HEK293 (cell line): ENCODE measurements around the gene PPP1R9B.

Experiments used
- CTCF ChIA-PET: fragments of 350-600 bp; formaldehyde crosslinking; extraction: SDS; loops from one replicate; lab custom pipeline; 2021; ENCODE audit warnings: antibody characterized with exemption; lab: Yijun Ruan, JAX
- POLR2A ChIA-PET: fragments of 300-600 bp; formaldehyde crosslinking; extraction: SDS; loops from one replicate; lab custom pipeline; 2020; ENCODE audit warnings: antibody characterized with exemption, inconsistent platforms; lab: Yijun Ruan, JAX
- H3K27ac ChIP-seq: fragments of 200-500 bp; sonication (Bioruptor generic); 2 replicates; pipeline ENCODE4 v1.5.1; 2014; ENCODE audit warnings: low read depth, low read length, control low read depth, inconsistent platforms; ENCODE audit errors: extremely low read depth
- H3K36me3 ChIP-seq, 2 experiments: fragments of 200-500 bp in 1 of 2; sonication (Bioruptor generic) in 1 of 2; 1 replicate in 1 of 2; 2 replicates in 1 of 2; pipeline ENCODE4 v1.5.1; 2014 to 2017; ENCODE audit warnings: inconsistent platforms in 2 of 2, low read length in 2 of 2; ENCODE audit not compliant: control insufficient read depth in 2 of 2, insufficient read depth in 1 of 2
- H3K4me1 ChIP-seq: fragments of 200-500 bp; sonication (Bioruptor generic); 2 replicates; pipeline ENCODE4 v1.5.1; 2014; ENCODE audit warnings: mild to moderate bottlenecking, low read length, inconsistent platforms; ENCODE audit not compliant: control insufficient read depth, insufficient read depth
- H3K4me3 ChIP-seq: 2 replicates; pipeline ENCODE4 v1.5.1; 2011; ENCODE audit warnings: low read depth, mild to moderate bottlenecking, control low read depth, low read length, moderate library complexity
- H3K9me3 ChIP-seq: fragments of 200-500 bp; sonication (Bioruptor generic); 2 replicates; pipeline ENCODE4 v1.5.1; 2014; ENCODE audit warnings: low read depth, low read length, inconsistent platforms; ENCODE audit not compliant: control insufficient read depth, insufficient read depth
- GLIS2 ChIP-seq: fragments of 450-650 bp; formaldehyde crosslinking; IDR thresholded peaks from 2 replicates; pipeline ENCODE4 v1.5.1; 2016; ENCODE audit warnings: missing biosample characterization, missing genetic modification characterization
- HOXD13 ChIP-seq: sonication (generic); formaldehyde crosslinking; IDR thresholded peaks from 2 replicates; pipeline ENCODE4 v1.8.0; 2022; ENCODE audit warnings: missing genetic modification reagents, borderline replicate concordance
- IKZF3 ChIP-seq: fragments of 450-650 bp; IDR thresholded peaks from 2 replicates; pipeline ENCODE4 v1.5.0; 2018; ENCODE audit warnings: missing biosample characterization, mild to moderate bottlenecking, missing genetic modification characterization, moderate library complexity
- MZF1 ChIP-seq: fragments of 450-650 bp; formaldehyde crosslinking; IDR thresholded peaks from 2 replicates; pipeline ENCODE4 v1.5.1; 2017; ENCODE audit warnings: missing biosample characterization, missing genetic modification characterization, borderline replicate concordance
- OVOL3 ChIP-seq: fragments of 450-650 bp; formaldehyde crosslinking; IDR thresholded peaks from 2 replicates; pipeline ENCODE4 v1.5.1; 2016; ENCODE audit warnings: missing biosample characterization, missing genetic modification characterization
- PRDM1 ChIP-seq: fragments of 450-650 bp; formaldehyde crosslinking; IDR thresholded peaks from 2 replicates; pipeline ENCODE4; 2016; ENCODE audit warnings: missing biosample characterization, missing genetic modification characterization
- ZBTB20 ChIP-seq: fragments of 450-650 bp; formaldehyde crosslinking; IDR thresholded peaks from 2 replicates; pipeline ENCODE4 v1.5.1; 2016; ENCODE audit warnings: missing biosample characterization, missing genetic modification characterization
- ZEB2 ChIP-seq: fragments of 450-650 bp; formaldehyde crosslinking; IDR thresholded peaks from 2 replicates; pipeline ENCODE4 v1.5.1; 2016; ENCODE audit warnings: missing biosample characterization, missing genetic modification characterization
- ZNF146 ChIP-seq: fragments of 450-650 bp; formaldehyde crosslinking; IDR thresholded peaks from 2 replicates; pipeline ENCODE4 v1.5.1; 2016; ENCODE audit warnings: missing biosample characterization, missing genetic modification characterization
- ZNF202 ChIP-seq: fragments of 450-650 bp; formaldehyde crosslinking; IDR thresholded peaks from 2 replicates; pipeline ENCODE4 v1.5.1; 2016; ENCODE audit warnings: missing biosample characterization, missing genetic modification characterization, borderline replicate concordance
- ZNF274 ChIP-seq, 2 experiments: fragments of 200-500 bp in 1 of 2; fragments of 450-650 bp in 1 of 2; sonication (Bioruptor generic) in 1 of 2; formaldehyde crosslinking in 1 of 2; IDR thresholded peaks; 2 replicates each; pipeline versions ENCODE4 v1.5.1 to v1.6.1; 2014 to 2016; ENCODE audit warnings: borderline replicate concordance in 1 of 2, inconsistent platforms in 1 of 2, low read length in 1 of 2, missing biosample characterization in 1 of 2, missing genetic modification characterization in 1 of 2
- ZNF292 ChIP-seq: fragments of 450-650 bp; formaldehyde crosslinking; IDR thresholded peaks from 2 replicates; pipeline ENCODE4 v1.5.1; 2016; ENCODE audit warnings: low read depth, missing biosample characterization, missing genetic modification characterization, borderline replicate concordance
- ZNF341 ChIP-seq: fragments of 450-650 bp; formaldehyde crosslinking; IDR thresholded peaks from 2 replicates; pipeline ENCODE4; 2016; ENCODE audit warnings: low read depth, missing biosample characterization, missing genetic modification characterization
- ZNF37A ChIP-seq: fragments of 450-650 bp; IDR thresholded peaks from 2 replicates; pipeline ENCODE4 v1.5.1; 2018; ENCODE audit warnings: missing biosample characterization, missing genetic modification characterization
- ZNF426 ChIP-seq: fragments of 450-650 bp; formaldehyde crosslinking; IDR thresholded peaks from 2 replicates; pipeline ENCODE4 v1.5.1; 2017; ENCODE audit warnings: missing biosample characterization, missing genetic modification characterization, mild to moderate bottlenecking, inconsistent platforms, moderate library complexity
- ZNF473 ChIP-seq: fragments of 450-650 bp; formaldehyde crosslinking; IDR thresholded peaks from 2 replicates; pipeline ENCODE4 v1.5.1; 2017; ENCODE audit warnings: missing biosample characterization, missing genetic modification characterization
- ZNF560 ChIP-seq: fragments of 450-650 bp; formaldehyde crosslinking; IDR thresholded peaks from 2 replicates; pipeline ENCODE4 v1.5.1; 2017; ENCODE audit warnings: missing biosample characterization, missing genetic modification characterization, borderline replicate concordance
- ZNF664 ChIP-seq: fragments of 450-650 bp; formaldehyde crosslinking; IDR thresholded peaks from 2 replicates; pipeline ENCODE4 v1.5.1; 2016; ENCODE audit warnings: missing biosample characterization, missing genetic modification characterization
- ZNF707 ChIP-seq: fragments of 450-650 bp; formaldehyde crosslinking; IDR thresholded peaks from 2 replicates; pipeline ENCODE4 v1.5.1; 2016; ENCODE audit warnings: missing biosample characterization, missing genetic modification characterization
- ZNF791 ChIP-seq: fragments of 450-650 bp; formaldehyde crosslinking; IDR thresholded peaks from 2 replicates; pipeline ENCODE4 v1.5.1; 2016; ENCODE audit warnings: missing biosample characterization, missing genetic modification characterization
- TF ChIP-seq, protein P1 (sequence below): fragments of 450-650 bp; formaldehyde crosslinking; IDR thresholded peaks from 2 replicates; pipeline ENCODE4 v1.5.1; 2016; ENCODE audit warnings: missing biosample characterization, missing genetic modification characterization
- TF ChIP-seq, protein P2 (sequence below): fragments of 450-650 bp; formaldehyde crosslinking; IDR thresholded peaks from 2 replicates; pipeline ENCODE4 v1.5.1; 2017; ENCODE audit warnings: missing biosample characterization, missing genetic modification characterization
- TF ChIP-seq, protein P3 (sequence below): fragments of 450-650 bp; formaldehyde crosslinking; IDR thresholded peaks from 2 replicates; pipeline ENCODE4 v1.5.1; 2016; ENCODE audit warnings: missing biosample characterization, missing genetic modification characterization
- TF ChIP-seq, protein P4 (sequence below): fragments of 450-650 bp; formaldehyde crosslinking; IDR thresholded peaks from 2 replicates; pipeline ENCODE4 v1.5.1; 2016; ENCODE audit warnings: missing biosample characterization, missing genetic modification characterization
- TF ChIP-seq, protein P5 (sequence below): fragments of 450-650 bp; formaldehyde crosslinking; IDR thresholded peaks from 2 replicates; pipeline ENCODE4 v1.5.1; 2016; ENCODE audit warnings: missing biosample characterization, missing genetic modification characterization

The PPP1R9B gene

DNA sequence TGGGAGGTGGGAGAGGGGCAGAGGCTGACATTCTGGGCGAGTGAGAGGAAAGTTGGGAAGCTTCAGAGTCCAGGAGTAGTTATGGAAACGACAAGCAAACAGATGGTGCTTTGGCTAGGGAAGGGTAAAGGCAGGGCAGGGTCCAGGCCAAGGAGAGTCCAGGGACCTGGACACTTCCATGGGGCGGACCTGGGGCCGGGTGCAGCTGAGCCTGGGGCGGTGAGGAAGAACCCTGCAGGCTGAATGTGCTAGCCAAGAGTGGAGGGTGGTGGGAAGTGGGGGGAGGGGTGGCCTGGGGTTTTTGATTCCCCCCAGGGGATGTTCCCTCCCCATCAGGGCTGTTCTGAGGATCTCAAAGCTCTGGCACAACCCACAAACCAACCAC lies 2.6 kb downstream of the PPP1R9B start:
- H3K27ac ChIP-seq, result no peak overlapping the region; the same call in 1 of the 2 replicates
- TF ChIP-seq ZNF292 (tag by site-specific recombination), result no peak
- TF ChIP-seq PRDM1 (tag by site-specific recombination), result no peak
- no peak for TF ChIP-seq HOXD13 (CRISPR knock-in tag)
- TF ChIP-seq GLIS2 (tag by site-specific recombination), result no peak
- no peak for TF ChIP-seq ZNF560 (tag by site-specific recombination)
- TF ChIP-seq ZBTB20, result peak; percentile 65; the same call in 1 of the 2 replicates
- no peak for TF ChIP-seq ZNF791 (tag by site-specific recombination)
- TF ChIP-seq ZNF274 (IDR thresholded peaks at IDR 0.05; ENCODE audit: low read length), result no peak
- TF ChIP-seq ZNF274 (tag by site-specific recombination; IDR thresholded peaks at IDR 0.05; ENCODE audit: borderline replicate concordance), result no peak
- TF ChIP-seq IKZF3 (tag by site-specific recombination), result no peak
- peak; percentile 60; the same call in 1 of the 2 replicates for TF ChIP-seq ZNF341 (tag by site-specific recombination)
- TF ChIP-seq, protein P1, sequence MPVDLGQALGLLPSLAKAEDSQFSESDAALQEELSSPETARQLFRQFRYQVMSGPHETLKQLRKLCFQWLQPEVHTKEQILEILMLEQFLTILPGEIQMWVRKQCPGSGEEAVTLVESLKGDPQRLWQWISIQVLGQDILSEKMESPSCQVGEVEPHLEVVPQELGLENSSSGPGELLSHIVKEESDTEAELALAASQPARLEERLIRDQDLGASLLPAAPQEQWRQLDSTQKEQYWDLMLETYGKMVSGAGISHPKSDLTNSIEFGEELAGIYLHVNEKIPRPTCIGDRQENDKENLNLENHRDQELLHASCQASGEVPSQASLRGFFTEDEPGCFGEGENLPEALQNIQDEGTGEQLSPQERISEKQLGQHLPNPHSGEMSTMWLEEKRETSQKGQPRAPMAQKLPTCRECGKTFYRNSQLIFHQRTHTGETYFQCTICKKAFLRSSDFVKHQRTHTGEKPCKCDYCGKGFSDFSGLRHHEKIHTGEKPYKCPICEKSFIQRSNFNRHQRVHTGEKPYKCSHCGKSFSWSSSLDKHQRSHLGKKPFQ (tag by site-specific recombination), result no peak
- no peak for TF ChIP-seq ZNF202 (tag by site-specific recombination)
- no peak for TF ChIP-seq ZNF707 (tag by site-specific recombination)
- TF ChIP-seq, protein P2, sequence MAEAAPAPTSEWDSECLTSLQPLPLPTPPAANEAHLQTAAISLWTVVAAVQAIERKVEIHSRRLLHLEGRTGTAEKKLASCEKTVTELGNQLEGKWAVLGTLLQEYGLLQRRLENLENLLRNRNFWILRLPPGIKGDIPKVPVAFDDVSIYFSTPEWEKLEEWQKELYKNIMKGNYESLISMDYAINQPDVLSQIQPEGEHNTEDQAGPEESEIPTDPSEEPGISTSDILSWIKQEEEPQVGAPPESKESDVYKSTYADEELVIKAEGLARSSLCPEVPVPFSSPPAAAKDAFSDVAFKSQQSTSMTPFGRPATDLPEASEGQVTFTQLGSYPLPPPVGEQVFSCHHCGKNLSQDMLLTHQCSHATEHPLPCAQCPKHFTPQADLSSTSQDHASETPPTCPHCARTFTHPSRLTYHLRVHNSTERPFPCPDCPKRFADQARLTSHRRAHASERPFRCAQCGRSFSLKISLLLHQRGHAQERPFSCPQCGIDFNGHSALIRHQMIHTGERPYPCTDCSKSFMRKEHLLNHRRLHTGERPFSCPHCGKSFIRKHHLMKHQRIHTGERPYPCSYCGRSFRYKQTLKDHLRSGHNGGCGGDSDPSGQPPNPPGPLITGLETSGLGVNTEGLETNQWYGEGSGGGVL (tag by site-specific recombination), result peak; percentile 58
- TF ChIP-seq, all 188 proteins: peak for 3
- peaks cover 15% of the 10 kb centered on the region for H3K4me1 ChIP-seq
- peaks cover 8 to 49% of the 10 kb centered on the region in 2 experiments; a peak in 2 of 3 replicates for H3K36me3 ChIP-seq
- POLR2A ChIA-PET, result interaction anchor here (0.6 to 1.7 kb wide), 5 partner anchors 9 to 522 kb away, joined by 3 to 10 read pairs (median 6); no protein-coding TSS in a partner anchor
- CTCF ChIA-PET, result interaction anchor here (0.6 to 7.4 kb wide), 9 partner anchors 8 to 149 kb away, joined by 3 to 105 read pairs (median 4); partner anchors contain the start of gene SGCA
- peak overlapping the region; percentile 77 for H3K4me3 ChIP-seq
- H3K9me3 ChIP-seq, result no peaks in the 10 kb centered on the region

DNA sequence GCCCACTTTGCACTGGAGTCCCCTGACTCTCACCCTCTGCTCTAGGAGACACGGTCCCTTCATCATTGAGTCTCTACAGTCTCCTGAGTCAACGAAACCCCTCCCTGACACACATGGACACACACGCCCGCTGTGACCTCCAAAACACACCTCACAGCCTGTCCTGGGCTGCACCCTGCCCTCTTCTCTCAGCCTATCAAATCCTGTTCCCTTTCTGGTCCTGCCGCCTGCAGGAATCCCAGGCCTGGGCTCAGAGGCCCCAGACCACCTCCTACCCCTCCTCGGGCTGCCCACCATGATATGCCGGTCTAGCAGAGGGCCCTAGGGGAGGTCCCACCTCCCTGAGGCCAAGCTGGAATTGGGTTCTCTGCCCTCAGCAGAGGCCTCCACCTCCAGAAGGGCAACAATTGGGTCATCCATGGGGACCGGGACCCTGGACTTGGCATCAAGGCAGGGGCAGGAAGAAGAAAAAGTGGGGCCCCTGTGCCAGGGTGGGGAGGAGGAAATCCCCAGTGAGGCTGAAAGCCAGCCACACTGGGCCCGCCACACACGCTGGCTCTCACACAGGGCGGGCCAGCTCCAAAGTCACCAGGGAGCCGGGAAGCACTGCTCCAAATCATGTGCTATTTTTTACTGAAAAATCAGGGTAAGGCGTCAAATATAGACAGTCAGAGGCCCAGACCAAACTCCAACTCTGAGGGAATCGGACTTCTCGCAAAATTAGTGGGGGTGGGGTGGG lies 3.4 kb downstream of the PPP1R9B start:
- H3K36me3 ChIP-seq, result peaks cover 11 to 57% of the 10 kb centered on the region in 2 experiments; a peak in 2 of 3 replicates
- H3K4me3 ChIP-seq, result no peak overlapping the region
- H3K4me1 ChIP-seq, result peaks cover 13% of the 10 kb centered on the region
- POLR2A ChIA-PET, result interaction anchor here (0.6 to 1.1 kb wide), 3 partner anchors 8 to 53 kb away, joined by 4 to 8 read pairs (median 6); partner anchors contain the start of gene SAMD14
- CTCF ChIA-PET, result interaction anchor here (0.6 to 7.4 kb wide), 10 partner anchors 7 to 150 kb away, joined by 3 to 105 read pairs (median 4); no protein-coding TSS in a partner anchor
- H3K27ac ChIP-seq, result no peak overlapping the region
- no peaks in the 10 kb centered on the region for H3K9me3 ChIP-seq
- no peak for TF ChIP-seq MZF1 (tag by site-specific recombination)
- TF ChIP-seq ZNF473, result no peak
- TF ChIP-seq ZEB2 (tag by site-specific recombination), result no peak
- no peak for TF ChIP-seq ZNF426 (tag by site-specific recombination)
- TF ChIP-seq ZNF146, result no peak
- TF ChIP-seq, protein P3, sequence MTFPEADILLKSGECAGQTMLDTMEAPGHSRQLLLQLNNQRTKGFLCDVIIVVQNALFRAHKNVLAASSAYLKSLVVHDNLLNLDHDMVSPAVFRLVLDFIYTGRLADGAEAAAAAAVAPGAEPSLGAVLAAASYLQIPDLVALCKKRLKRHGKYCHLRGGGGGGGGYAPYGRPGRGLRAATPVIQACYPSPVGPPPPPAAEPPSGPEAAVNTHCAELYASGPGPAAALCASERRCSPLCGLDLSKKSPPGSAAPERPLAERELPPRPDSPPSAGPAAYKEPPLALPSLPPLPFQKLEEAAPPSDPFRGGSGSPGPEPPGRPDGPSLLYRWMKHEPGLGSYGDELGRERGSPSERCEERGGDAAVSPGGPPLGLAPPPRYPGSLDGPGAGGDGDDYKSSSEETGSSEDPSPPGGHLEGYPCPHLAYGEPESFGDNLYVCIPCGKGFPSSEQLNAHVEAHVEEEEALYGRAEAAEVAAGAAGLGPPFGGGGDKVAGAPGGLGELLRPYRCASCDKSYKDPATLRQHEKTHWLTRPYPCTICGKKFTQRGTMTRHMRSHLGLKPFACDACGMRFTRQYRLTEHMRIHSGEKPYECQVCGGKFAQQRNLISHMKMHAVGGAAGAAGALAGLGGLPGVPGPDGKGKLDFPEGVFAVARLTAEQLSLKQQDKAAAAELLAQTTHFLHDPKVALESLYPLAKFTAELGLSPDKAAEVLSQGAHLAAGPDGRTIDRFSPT (tag by site-specific recombination), result no peak
- TF ChIP-seq OVOL3 (tag by site-specific recombination), result no peak
- no peak for TF ChIP-seq ZNF202 (tag by site-specific recombination)
- TF ChIP-seq, protein P4, sequence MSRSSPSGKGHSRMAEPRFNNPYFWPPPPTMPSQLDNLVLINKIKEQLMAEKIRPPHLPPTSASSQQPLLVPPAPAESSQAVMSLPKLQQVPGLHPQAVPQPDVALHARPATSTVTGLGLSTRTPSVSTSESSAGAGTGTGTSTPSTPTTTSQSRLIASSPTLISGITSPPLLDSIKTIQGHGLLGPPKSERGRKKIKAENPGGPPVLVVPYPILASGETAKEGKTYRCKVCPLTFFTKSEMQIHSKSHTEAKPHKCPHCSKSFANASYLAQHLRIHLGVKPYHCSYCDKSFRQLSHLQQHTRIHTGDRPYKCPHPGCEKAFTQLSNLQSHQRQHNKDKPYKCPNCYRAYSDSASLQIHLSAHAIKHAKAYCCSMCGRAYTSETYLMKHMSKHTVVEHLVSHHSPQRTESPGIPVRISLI (tag by site-specific recombination), result no peak
- TF ChIP-seq, protein P5, sequence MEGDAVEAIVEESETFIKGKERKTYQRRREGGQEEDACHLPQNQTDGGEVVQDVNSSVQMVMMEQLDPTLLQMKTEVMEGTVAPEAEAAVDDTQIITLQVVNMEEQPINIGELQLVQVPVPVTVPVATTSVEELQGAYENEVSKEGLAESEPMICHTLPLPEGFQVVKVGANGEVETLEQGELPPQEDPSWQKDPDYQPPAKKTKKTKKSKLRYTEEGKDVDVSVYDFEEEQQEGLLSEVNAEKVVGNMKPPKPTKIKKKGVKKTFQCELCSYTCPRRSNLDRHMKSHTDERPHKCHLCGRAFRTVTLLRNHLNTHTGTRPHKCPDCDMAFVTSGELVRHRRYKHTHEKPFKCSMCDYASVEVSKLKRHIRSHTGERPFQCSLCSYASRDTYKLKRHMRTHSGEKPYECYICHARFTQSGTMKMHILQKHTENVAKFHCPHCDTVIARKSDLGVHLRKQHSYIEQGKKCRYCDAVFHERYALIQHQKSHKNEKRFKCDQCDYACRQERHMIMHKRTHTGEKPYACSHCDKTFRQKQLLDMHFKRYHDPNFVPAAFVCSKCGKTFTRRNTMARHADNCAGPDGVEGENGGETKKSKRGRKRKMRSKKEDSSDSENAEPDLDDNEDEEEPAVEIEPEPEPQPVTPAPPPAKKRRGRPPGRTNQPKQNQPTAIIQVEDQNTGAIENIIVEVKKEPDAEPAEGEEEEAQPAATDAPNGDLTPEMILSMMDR, result no peak
- no peak for TF ChIP-seq ZNF664 (tag by site-specific recombination)
- TF ChIP-seq ZNF37A (tag by site-specific recombination), result no peak
